SJSA1 (cell line): ENCODE measurements around the gene PDE8B. TPM values are rescaled to one million over a fixed set of nuclear protein-coding genes. Genes with fewer than 3 reads are reported as not detected.

ENCODE experiments used
- DNase-seq, 2 experiments: peaks; one replicate each; pipeline ENCODE4 v3.0.0-alpha.2; 2015 to 2020; ENCODE audit warnings: low spot score in 2 of 2, low read depth in 1 of 2
- H3K27ac ChIP-seq: fragments of 250-450 bp; sonication (Bioruptor Pico); 2 replicates; pipeline ENCODE4 v1.5.1; 2020; ENCODE audit warnings: mild to moderate bottlenecking, moderate library complexity
- H3K27me3 ChIP-seq: fragments of 250-450 bp; sonication (Bioruptor Pico); replicated peaks from 2 replicates; pipeline ENCODE4 v1.5.1; 2020; ENCODE audit warnings: mild to moderate bottlenecking, moderate library complexity
- H3K36me3 ChIP-seq: fragments of 250-450 bp; sonication (Bioruptor Pico); 2 replicates; pipeline ENCODE4 v1.5.1; 2020; ENCODE audit warnings: mild to moderate bottlenecking
- H3K4me1 ChIP-seq: fragments of 250-450 bp; sonication (Bioruptor Pico); replicated peaks from 2 replicates; pipeline ENCODE4 v1.6.1; 2021; ENCODE audit warnings: mild to moderate bottlenecking
- H3K4me3 ChIP-seq: fragments of 250-450 bp; sonication (Bioruptor Pico); 2 replicates; pipeline ENCODE4 v1.5.1; 2020; ENCODE audit warnings: mild to moderate bottlenecking
- H3K9me3 ChIP-seq: fragments of 250-450 bp; sonication (Bioruptor Pico); replicated peaks from 2 replicates; pipeline ENCODE4 v1.5.1; 2020; ENCODE audit warnings: mild to moderate bottlenecking
- total RNA-seq: library from RNA; depleted of rRNA; stranded (reverse); fragments of >200 nt; shearing (Covaris generic); gene quantifications from 2 replicates; pipeline ENCODE4 v1.2.3, GENCODE V29; 2014

Gene PDE8B
- total RNA-seq, 1 experiment from 2014 or later, result not detected

DNA sequence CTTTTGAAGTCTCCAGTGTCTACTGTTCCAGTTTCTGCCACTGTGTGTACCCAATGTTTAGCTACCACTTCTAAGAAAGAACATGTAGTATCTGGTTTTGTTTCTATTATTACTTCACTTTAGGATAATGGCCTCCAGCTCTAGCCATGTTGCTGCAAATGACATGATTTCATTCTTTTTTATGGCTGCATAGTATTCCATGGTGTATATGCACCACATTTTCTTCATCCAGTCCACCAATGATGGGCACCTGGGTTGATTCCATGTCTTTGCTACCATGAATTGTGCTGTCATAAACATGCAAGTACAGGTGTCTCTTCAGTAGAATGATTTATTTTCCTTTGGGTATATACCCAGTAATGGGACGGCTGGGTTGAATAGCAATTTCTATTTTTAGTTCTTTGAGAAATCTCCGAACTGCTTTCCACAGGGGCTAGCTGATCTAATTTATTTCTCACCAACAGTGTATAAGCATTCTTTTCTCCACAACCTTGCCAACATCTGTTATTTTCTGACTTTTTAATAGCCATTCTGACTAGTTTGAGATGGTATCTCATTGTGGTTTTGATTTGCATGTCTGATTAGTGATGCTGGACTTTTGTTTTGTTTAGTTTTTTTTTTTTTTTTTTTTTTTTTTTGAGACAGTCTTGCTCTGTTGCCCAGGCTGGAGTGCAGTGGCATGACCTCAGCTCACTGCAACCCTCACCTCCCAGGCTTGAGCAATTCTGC lies 212.7 kb downstream of the PDE8B start:
- H3K4me3 ChIP-seq, result no peak overlapping the region
- DNase-seq, result no peak
- peaks cover 11% of the 10 kb centered on the region; the same call in 1 of the 2 replicates for H3K36me3 ChIP-seq
- peaks cover 10% of the 10 kb centered on the region for H3K4me1 ChIP-seq
- no peak overlapping the region for H3K27ac ChIP-seq
- no peaks in the 10 kb centered on the region for H3K27me3 ChIP-seq
- no peaks in the 10 kb centered on the region for H3K9me3 ChIP-seq

DNA sequence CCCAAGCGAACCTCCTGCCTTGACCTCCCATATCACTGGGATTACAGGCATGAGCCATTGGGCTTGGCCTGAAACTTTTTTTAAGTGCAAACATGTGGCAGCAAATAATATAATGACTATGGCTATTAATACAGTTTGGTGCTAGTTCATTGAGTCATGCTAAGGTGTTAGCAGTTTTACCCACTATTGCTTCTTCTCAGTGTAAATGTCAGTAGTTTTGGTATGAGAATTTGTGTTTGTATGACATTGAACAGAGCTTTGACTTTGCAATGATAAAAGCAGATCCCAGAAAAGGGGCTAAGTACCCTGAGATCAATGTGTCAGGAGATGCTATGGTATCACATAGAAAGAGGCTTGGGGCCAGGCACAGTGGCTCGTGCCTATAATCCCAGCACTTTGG lies 214.4 kb downstream of the PDE8B start:
- Histone ChIP-seq H3K9me3 (no peaks in the 10 kb centered on the region), H3K4me3 (no peak overlapping the region), H3K36me3 (peaks cover 18% of the 10 kb centered on the region), H3K27ac (no peak overlapping the region), H3K27me3 (no peaks in the 10 kb centered on the region), H3K4me1 (peaks cover 14% of the 10 kb centered on the region)
- no peak for DNase-seq

DNA sequence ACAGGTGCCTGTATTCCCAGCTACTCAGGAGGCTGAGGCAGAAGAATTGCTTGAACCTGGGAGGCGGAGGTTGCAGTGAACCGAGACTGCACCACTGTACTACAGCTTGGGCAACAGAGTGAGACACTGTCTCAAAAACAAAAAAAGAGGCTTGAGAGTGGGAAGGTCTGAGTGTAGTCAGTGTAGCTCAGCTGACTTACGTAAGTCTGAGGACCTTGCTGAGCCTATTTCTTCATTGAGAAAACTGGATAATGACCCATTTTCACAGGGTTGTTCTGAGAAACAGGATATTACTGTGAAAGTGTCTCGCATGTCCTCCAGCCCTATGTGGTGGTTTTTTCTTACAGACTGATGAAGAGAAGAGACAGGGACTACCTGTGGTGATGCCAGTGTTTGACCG lies 214.9 kb downstream of the PDE8B start:
- Histone ChIP-seq H3K27ac (no peak overlapping the region), H3K4me3 (no peak overlapping the region), H3K4me1 (peaks cover 19% of the 10 kb centered on the region), H3K9me3 (no peaks in the 10 kb centered on the region), H3K27me3 (no peaks in the 10 kb centered on the region), H3K36me3 (peaks cover 23% of the 10 kb centered on the region)
- no peak for DNase-seq

DNA sequence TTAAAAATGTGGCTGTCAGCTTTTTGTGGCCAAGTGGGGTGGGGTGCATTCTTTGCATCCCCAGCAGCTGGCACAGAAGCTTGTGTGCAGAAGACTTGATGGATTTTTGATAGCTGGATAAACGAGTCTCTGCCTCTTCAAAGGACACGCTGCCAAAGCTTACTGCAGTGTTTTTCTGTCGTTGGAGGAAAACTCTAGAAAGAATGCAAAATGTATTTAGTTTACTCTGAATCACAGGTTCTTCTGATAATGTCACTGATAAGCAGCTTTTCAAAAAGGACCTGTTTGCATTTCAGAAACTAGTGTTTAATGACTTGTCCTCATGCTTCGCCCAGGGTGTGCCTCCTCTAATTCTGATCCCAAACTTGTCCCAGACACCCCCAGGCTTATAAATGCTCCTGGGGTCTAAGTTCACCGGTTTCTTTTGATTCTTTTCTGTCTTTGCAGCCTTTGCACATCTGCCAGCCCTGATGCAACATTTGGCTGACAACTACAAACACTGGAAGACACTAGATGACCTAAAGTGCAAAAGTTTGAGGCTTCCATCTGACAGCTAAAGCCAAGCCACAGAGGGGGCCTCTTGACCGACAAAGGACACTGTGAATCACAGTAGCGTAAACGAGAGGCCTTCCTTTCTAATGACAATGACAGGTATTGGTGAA lies 215.6 kb downstream of the PDE8B start:
- H3K9me3 ChIP-seq, result no peaks in the 10 kb centered on the region
- no peaks in the 10 kb centered on the region for H3K27me3 ChIP-seq
- H3K36me3 ChIP-seq, result peaks cover 23% of the 10 kb centered on the region
- DNase-seq, result no peak
- no peak overlapping the region for H3K27ac ChIP-seq
- no peak overlapping the region for H3K4me3 ChIP-seq
- peaks cover 25% of the 10 kb centered on the region for H3K4me1 ChIP-seq

DNA sequence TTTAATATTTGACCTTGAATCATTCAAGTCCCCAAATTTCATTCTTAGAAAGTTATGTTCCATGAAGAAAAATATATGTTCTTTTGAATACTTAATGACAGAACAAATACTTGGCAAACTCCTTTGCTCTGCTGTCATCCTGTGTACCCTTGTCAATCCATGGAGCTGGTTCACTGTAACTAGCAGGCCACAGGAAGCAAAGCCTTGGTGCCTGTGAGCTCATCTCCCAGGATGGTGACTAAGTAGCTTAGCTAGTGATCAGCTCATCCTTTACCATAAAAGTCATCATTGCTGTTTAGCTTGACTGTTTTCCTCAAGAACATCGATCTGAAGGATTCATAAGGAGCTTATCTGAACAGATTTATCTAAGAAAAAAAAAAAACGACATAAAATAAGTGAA lies 216.2 kb downstream of the PDE8B start:
- Histone ChIP-seq H3K27ac (no peak overlapping the region), H3K4me1 (peaks cover 30% of the 10 kb centered on the region)

DNA sequence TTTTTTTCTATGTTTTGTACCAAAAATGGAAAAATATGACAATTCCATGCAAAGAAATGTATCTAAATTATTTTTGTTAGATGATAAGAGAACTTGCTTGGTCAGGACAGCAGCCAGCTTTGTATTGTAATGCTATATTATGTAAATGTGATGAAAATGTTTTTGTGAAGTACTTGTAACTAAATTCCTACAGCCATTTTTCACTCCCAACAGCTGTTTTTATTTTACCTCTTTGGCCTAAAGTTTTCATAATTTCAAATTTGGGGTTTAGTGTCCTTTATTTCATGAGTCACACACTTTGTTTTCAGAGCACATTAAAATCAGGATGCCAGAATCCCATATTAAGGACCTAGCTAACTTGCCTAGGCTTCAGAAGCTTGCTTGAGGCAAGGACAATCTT lies 217.5 kb downstream of the PDE8B start:
- peaks cover 36% of the 10 kb centered on the region for H3K4me1 ChIP-seq
- no peaks in the 10 kb centered on the region for H3K27me3 ChIP-seq
- H3K36me3 ChIP-seq, result peaks cover 36% of the 10 kb centered on the region
- no peak overlapping the region for H3K27ac ChIP-seq
- H3K9me3 ChIP-seq, result no peaks in the 10 kb centered on the region
- no peak for DNase-seq
- no peak overlapping the region for H3K4me3 ChIP-seq

More for the DNA sequence above, 216.2 kb downstream of the PDE8B start:
- Histone ChIP-seq H3K27me3 (no peaks in the 10 kb centered on the region), H3K36me3 (peaks cover 23% of the 10 kb centered on the region), H3K4me3 (no peak overlapping the region), H3K9me3 (no peaks in the 10 kb centered on the region)
- no peak for DNase-seq

DNA sequence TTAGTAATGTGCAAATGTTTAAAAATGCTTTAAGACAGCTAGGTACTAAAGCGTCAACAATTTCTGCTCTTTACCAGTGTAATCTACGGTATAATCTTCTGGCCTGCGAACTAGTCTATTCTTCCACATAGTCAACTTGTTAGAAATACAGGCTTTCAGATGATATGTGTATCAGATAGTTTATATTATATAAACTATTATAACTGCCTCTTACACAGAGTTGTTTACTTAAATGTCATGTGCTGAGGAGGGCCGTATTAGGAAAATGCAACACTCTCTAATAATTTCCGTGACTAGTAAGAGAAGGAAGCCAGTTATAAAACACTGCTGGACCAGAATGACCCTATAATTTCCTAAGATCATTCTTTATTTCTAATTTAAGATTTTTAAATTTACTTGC lies 218.0 kb downstream of the PDE8B start:
- no peak overlapping the region for H3K27ac ChIP-seq
- no peaks in the 10 kb centered on the region for H3K9me3 ChIP-seq
- H3K27me3 ChIP-seq, result no peaks in the 10 kb centered on the region
- H3K4me1 ChIP-seq, result peaks cover 36% of the 10 kb centered on the region
- no peak overlapping the region for H3K4me3 ChIP-seq
- H3K36me3 ChIP-seq, result peaks cover 38% of the 10 kb centered on the region
- DNase-seq, result no peak

DNA sequence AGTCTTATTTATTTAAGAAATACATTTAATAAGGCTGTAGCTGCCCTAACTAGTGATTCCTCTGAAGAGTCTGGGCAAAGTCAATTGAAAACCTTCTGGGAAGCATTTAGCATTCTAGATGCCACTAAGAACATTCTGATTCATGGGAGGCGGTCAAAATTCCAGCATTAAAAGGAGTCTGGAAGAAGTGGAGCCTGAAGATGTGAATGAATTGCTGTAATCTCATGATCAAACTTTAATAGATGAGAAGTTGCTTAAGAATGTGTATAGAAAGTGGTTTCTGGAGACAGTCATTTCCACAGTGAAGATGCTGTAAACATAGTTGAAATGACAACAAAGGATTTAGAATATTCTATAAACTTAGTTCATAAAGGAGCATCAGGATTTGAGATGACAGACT lies 220.2 kb downstream of the PDE8B start:
- Histone ChIP-seq H3K9me3 (no peaks in the 10 kb centered on the region), H3K4me3 (no peak overlapping the region), H3K4me1 (peaks cover 36% of the 10 kb centered on the region), H3K27ac (peak overlapping the region; percentile 76), H3K36me3 (peaks cover 49% of the 10 kb centered on the region), H3K27me3 (no peaks in the 10 kb centered on the region)
- DNase-seq, result peak in 1 of 2 experiments; percentile 67

DNA sequence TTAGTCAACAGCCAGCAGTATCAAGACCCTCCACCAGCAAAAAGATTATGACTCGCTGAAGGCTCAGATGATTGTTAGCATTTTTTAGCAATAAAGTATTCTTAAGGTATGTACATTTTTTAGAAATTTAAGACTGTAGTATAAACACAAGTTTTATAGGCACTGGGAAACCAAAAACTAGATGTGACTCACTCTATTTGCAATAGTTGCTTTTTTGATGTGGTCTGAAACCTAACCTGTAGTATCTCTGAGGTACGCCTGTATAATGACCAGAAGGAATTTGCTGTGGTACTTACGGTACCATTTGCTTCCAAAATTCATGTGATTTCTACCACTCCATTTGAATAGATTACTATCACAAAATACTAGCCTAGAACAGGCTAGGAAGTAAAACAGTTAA lies 220.8 kb downstream of the PDE8B start:
- H3K4me3 ChIP-seq, result no peak overlapping the region
- H3K36me3 ChIP-seq, result peaks cover 50% of the 10 kb centered on the region
- H3K9me3 ChIP-seq, result no peaks in the 10 kb centered on the region
- H3K27me3 ChIP-seq, result no peaks in the 10 kb centered on the region
- H3K27ac ChIP-seq, result peak overlapping the region; percentile 76
- DNase-seq, result peak in 1 of 2 experiments; percentile 63
- peaks cover 33% of the 10 kb centered on the region for H3K4me1 ChIP-seq

DNA sequence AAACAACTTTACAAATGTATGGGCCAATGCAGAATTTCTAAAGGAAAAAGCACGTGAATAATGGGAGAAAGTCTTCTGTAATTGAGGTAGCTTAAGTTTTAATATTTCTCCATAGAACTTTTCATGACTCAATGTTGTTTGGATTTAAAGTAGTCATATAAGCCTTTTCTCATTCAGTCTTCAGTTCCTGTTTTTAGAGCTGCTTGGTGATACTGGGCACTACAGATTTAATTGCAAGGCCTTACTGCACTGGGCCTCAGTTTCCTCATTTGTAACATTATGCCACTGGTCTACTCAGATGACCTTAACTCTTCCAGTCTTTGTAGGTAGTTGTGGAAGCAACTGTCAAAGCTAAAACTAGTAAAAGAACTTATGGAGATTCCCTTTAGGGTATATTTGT lies 221.2 kb downstream of the PDE8B start:
- peak overlapping the region; percentile 76 for H3K27ac ChIP-seq
- H3K9me3 ChIP-seq, result no peaks in the 10 kb centered on the region
- DNase-seq, result no peak
- H3K27me3 ChIP-seq, result no peaks in the 10 kb centered on the region
- peaks cover 29% of the 10 kb centered on the region for H3K4me1 ChIP-seq
- peaks cover 50% of the 10 kb centered on the region for H3K36me3 ChIP-seq
- no peak overlapping the region for H3K4me3 ChIP-seq

DNA sequence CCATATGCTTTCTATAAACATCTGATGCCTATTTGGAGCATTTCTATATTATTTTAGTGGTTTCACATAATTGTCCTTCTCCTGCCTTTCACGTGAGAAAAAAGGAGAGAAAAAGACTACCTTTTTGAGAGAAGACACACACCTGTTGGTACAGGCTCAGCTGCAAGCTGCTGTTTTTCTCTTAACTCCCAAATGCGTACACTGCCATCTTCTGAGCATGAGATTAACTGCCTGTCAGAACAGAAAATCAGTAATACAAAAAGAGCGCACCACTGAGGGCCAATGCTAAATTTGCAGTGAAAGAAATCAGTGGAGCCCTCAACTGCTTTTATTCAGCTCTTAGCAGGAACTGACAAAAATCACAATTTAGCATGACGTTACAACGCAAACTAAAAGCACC lies 226.7 kb downstream of the PDE8B start:
- peaks cover under 1% of the 10 kb centered on the region; the same call in 1 of the 2 replicates for H3K4me1 ChIP-seq
- H3K36me3 ChIP-seq, result peaks cover 58% of the 10 kb centered on the region
- no peak overlapping the region for H3K4me3 ChIP-seq
- H3K9me3 ChIP-seq, result no peaks in the 10 kb centered on the region
- no peaks in the 10 kb centered on the region for H3K27me3 ChIP-seq
- no peak for DNase-seq
- H3K27ac ChIP-seq, result no peak overlapping the region

DNA sequence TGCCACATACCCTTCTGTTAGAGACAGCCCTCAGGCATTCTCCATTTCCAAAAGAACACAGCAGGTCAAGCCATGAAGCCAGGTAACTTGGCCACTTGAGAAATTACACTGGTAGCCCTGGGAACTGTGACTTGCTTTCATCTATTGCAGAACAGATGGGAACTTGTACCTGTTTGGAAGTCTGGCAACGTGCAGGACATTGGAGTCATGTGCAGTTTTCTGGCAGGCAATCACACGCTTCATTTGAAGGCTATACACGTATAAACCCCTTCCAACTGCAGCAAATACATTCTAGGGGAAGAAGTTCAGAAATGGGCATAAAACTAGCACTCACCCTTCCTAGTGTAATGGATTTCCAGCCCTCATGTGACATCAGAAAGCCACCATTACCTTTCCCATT lies 227.6 kb downstream of the PDE8B start:
- no peak overlapping the region for H3K27ac ChIP-seq
- no peaks in the 10 kb centered on the region for H3K27me3 ChIP-seq
- no peak overlapping the region for H3K4me3 ChIP-seq
- DNase-seq, result no peak
- H3K9me3 ChIP-seq, result no peaks in the 10 kb centered on the region
- H3K36me3 ChIP-seq, result peaks cover 49% of the 10 kb centered on the region
- H3K4me1 ChIP-seq, result no peaks in the 10 kb centered on the region

DNA sequence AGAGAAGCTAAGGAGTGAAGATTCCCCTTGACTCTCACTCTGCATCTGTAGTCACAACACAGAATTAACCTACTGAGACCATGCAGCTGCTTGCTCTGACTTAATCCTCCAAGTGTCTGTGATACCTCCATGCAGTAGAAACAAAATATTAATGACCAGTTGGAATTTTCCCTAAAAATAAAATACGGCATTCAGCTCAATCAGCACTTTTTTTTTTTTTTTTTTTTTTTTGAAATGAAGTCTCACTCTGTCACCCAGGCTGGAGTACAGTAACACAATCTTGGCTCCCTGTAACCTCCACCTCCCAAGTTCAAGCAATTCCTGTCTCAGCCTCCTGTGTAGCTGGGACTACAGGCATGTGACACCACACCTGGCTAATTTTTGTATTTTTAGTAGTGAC lies 233.2 kb downstream of the PDE8B start:
- Histone ChIP-seq H3K4me1 (no peaks in the 10 kb centered on the region), H3K4me3 (no peak overlapping the region), H3K27ac (no peak overlapping the region), H3K27me3 (no peaks in the 10 kb centered on the region), H3K36me3 (peaks cover 30% of the 10 kb centered on the region), H3K9me3 (no peaks in the 10 kb centered on the region)
- DNase-seq, result no peak

DNA sequence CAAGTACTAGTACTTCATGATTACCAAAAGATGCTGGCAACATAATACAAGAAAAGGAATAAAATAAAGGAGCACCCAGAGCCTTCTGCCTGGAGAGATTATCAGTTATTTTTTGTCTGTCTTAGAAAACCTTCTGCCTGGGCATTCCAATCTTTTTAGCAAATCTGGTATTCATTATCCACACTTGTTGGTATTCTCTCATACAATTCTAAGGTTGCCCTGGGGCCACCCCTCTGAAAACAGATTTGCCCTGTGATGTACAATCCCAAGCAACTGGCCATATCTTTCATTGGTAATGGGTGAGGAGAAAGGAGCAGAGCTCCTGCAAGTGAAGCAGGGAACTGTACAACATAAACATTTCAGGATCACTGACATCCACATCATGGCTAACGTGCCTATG lies 233.9 kb downstream of the PDE8B start:
- Histone ChIP-seq H3K4me1 (no peaks in the 10 kb centered on the region), H3K27ac (no peak overlapping the region), H3K36me3 (peaks cover 37% of the 10 kb centered on the region), H3K4me3 (no peak overlapping the region), H3K27me3 (no peaks in the 10 kb centered on the region), H3K9me3 (no peaks in the 10 kb centered on the region)
- DNase-seq, result no peak
